ENCODE results near the gene WDR5. TPM values are rescaled to one million over a fixed set of nuclear protein-coding genes. Genes with fewer than 3 reads are reported as not detected.

Gene WDR5
- total and polyA plus RNA-seq, 7 donors, result 10.8 to 33.6 (median 15.0) TPM

- Histone ChIP-seq H3K36me3 (peaks cover 41 to 100% (median 79%) of the 10 kb centered on the region in 4 donors), H3K27me3 (no peaks in the 10 kb centered on the region), H3K27ac (no peak overlapping the region), H3K4me3 (no peak overlapping the region), H3K4me1 (no peaks in the 10 kb centered on the region), H3K9me3 (no peaks in the 10 kb centered on the region)
- TF ChIP-seq EP300 (IDR thresholded peaks at IDR 0.05) (no peak), POLR2A (IDR thresholded peaks at IDR 0.05) (no peak), POLR2AphosphoS5 (IDR thresholded peaks at IDR 0.05) (no peak), CTCF (IDR thresholded peaks at IDR 0.05) (no peak)
- WGBS, 2 donors, result 92 to 95% methylated on average over 11 of the region's 11 CpGs
- no peak for DNase-seq
- intact Hi-C loops (cut with DNase I), result no loop called here
Observed at GRCh38 chr9:134152488-134152887, 16.6 kb downstream of the WDR5 start.

- WGBS, 2 donors, result 95 to 96% methylated on average over 23 of the region's 23 CpGs
- TF ChIP-seq POLR2A (IDR thresholded peaks at IDR 0.05) (no peak), EP300 (IDR thresholded peaks at IDR 0.05) (no peak), CTCF (IDR thresholded peaks at IDR 0.05) (no peak), POLR2AphosphoS5 (IDR thresholded peaks at IDR 0.05) (no peak)
- Histone ChIP-seq H3K27me3 (no peaks in the 10 kb centered on the region), H3K9me3 (no peaks in the 10 kb centered on the region), H3K4me1 (no peaks in the 10 kb centered on the region), H3K36me3 (peaks cover 44 to 100% (median 86%) of the 10 kb centered on the region in 4 donors), H3K27ac (no peak overlapping the region), H3K4me3 (no peak overlapping the region)
- DNase-seq, result no peak
- intact Hi-C loops (cut with DNase I), result no loop called here
Observed at GRCh38 chr9:134153450-134153849, 17.6 kb downstream of the WDR5 start.

GRCh38 chr9:134154262-134154701, 18.4 kb downstream of the WDR5 start:
- peaks cover 38 to 99% (median 87%) of the 10 kb centered on the region in 4 donors for H3K36me3 ChIP-seq
- no peak overlapping the region for H3K27ac ChIP-seq
- TF ChIP-seq POLR2A (IDR thresholded peaks at IDR 0.05) (no peak), POLR2AphosphoS5 (IDR thresholded peaks at IDR 0.05) (no peak), CTCF (IDR thresholded peaks at IDR 0.05) (no peak), EP300 (IDR thresholded peaks at IDR 0.05) (no peak)
- no peaks in the 10 kb centered on the region for H3K4me1 ChIP-seq
- no peak overlapping the region for H3K4me3 ChIP-seq
- intact Hi-C loops (cut with DNase I), result no loop called here
- H3K27me3 ChIP-seq, result no peaks in the 10 kb centered on the region
- DNase-seq, result no peak
- no peaks in the 10 kb centered on the region for H3K9me3 ChIP-seq
- 95 to 96% methylated on average over 27 of the region's 27 CpGs for WGBS, 2 donors

GRCh38 chr9:134155812-134156377, 20.0 kb downstream of the WDR5 start:
- Histone ChIP-seq H3K4me1 (no peaks in the 10 kb centered on the region), H3K36me3 (peaks cover 30 to 83% (median 76%) of the 10 kb centered on the region in 4 donors), H3K27me3 (no peaks in the 10 kb centered on the region), H3K4me3 (no peak overlapping the region), H3K9me3 (no peaks in the 10 kb centered on the region), H3K27ac (no peak overlapping the region)
- DNase-seq, result no peak
- TF ChIP-seq EP300 (IDR thresholded peaks at IDR 0.05) (no peak), POLR2A (IDR thresholded peaks at IDR 0.05) (no peak), POLR2AphosphoS5 (IDR thresholded peaks at IDR 0.05) (no peak), CTCF (IDR thresholded peaks at IDR 0.05) (no peak)
- intact Hi-C loops (cut with DNase I), result no loop called here
- WGBS, 2 donors, result 96 to 97% methylated on average over 20 of the region's 20 CpGs
